ENCODE data around the gene TBL3.
"Not testable (repeated sequence)": the region's sequence is repeated elsewhere in the genome, so short reads cannot be mapped to it uniquely, and the experiment has no call there.

GRCh38 chr16:1957434-1958142, 14.3 kb upstream of the TBL3 start:
- not testable (repeated sequence) for TF ChIP-seq CTCF (IDR thresholded peaks at IDR 0.05); TCF7L2 (IDR thresholded peaks at IDR 0.05; ENCODE audit: low read depth, low read length); SIN3A (IDR thresholded peaks at IDR 0.05; ENCODE audit: borderline replicate concordance, insufficient read depth, low read depth, low read length); POLR2AphosphoS5 (IDR thresholded peaks at IDR 0.05; ENCODE audit: low read depth, low read length)
- TF ChIP-seq, protein P1, sequence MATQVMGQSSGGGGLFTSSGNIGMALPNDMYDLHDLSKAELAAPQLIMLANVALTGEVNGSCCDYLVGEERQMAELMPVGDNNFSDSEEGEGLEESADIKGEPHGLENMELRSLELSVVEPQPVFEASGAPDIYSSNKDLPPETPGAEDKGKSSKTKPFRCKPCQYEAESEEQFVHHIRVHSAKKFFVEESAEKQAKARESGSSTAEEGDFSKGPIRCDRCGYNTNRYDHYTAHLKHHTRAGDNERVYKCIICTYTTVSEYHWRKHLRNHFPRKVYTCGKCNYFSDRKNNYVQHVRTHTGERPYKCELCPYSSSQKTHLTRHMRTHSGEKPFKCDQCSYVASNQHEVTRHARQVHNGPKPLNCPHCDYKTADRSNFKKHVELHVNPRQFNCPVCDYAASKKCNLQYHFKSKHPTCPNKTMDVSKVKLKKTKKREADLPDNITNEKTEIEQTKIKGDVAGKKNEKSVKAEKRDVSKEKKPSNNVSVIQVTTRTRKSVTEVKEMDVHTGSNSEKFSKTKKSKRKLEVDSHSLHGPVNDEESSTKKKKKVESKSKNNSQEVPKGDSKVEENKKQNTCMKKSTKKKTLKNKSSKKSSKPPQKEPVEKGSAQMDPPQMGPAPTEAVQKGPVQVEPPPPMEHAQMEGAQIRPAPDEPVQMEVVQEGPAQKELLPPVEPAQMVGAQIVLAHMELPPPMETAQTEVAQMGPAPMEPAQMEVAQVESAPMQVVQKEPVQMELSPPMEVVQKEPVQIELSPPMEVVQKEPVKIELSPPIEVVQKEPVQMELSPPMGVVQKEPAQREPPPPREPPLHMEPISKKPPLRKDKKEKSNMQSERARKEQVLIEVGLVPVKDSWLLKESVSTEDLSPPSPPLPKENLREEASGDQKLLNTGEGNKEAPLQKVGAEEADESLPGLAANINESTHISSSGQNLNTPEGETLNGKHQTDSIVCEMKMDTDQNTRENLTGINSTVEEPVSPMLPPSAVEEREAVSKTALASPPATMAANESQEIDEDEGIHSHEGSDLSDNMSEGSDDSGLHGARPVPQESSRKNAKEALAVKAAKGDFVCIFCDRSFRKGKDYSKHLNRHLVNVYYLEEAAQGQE (IDR thresholded peaks at IDR 0.05; ENCODE audit: insufficient read depth in 1 of 2, low read depth in 2 of 2, low read length in 1 of 2) = not testable (repeated sequence)
